Measurements from ENCODE around the gene CAVIN3. TPM values are rescaled to one million over a fixed set of nuclear protein-coding genes. Genes with fewer than 3 reads are reported as not detected.

Gene CAVIN3
- total RNA-seq, 1 donor = 314 TPM

- Histone ChIP-seq H3K4me3 (ENCODE audit: insufficient read depth, low read length) (peak overlapping the region; percentile 41), H3K4me2 (ENCODE audit: insufficient read depth, low read length) (peak overlapping the region; percentile 71), H3K79me2 (ENCODE audit: insufficient read depth, low read length) (peaks cover 18% of the 10 kb centered on the region), H3K36me3 (ENCODE audit: insufficient read depth, low read length) (peaks cover 3% of the 10 kb centered on the region), H3K9me3 (ENCODE audit: low read depth, low read length) (no peaks in the 10 kb centered on the region), H3K4me1 (ENCODE audit: insufficient read depth, low read length) (peaks cover 19% of the 10 kb centered on the region), H2AFZ (ENCODE audit: low read length) (peak overlapping the region; percentile 67), H3K27me3 (ENCODE audit: insufficient read depth, low read length) (no peaks in the 10 kb centered on the region), H4K20me1 (ENCODE audit: insufficient read depth, low read length) (no peaks in the 10 kb centered on the region), H3K27ac (ENCODE audit: low read depth, low read length) (no peak overlapping the region)
- peak; percentile 93 for TF ChIP-seq CTCF (IDR thresholded peaks at IDR 0.05; ENCODE audit: extremely low read depth, low read depth, low read length)
- DNase-seq (ENCODE audit: insufficient read length, low spot score, missing footprints) = peak; percentile 95
These were observed 4.4 kb downstream of the CAVIN3 start for GRCh38 chr11:6315811-6316425.

DNA sequence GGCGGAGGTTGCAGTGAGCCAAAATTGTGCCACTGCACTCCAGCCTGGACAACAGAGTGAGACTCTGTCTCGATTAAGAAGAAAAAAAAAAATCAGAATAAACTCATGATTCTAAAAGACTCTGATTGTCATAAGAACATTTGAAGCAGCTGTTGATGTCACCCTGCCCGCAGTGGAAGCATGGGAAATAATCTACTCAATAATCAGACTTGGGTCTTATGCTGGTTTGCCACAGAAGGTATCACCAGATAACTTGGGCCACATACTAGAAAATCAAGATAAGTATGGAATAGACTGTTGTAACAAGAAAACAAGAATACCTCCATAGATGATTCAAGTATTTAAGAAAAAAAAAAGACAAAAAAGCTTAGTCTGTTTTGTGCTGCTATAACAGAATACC, 8.2 kb downstream of the CAVIN3 start:
- TF ChIP-seq CTCF (IDR thresholded peaks at IDR 0.05; ENCODE audit: extremely low read depth, low read depth, low read length) = no peak
- no peaks in the 10 kb centered on the region for H4K20me1 ChIP-seq (ENCODE audit: insufficient read depth, low read length)
- no peak overlapping the region for H3K4me2 ChIP-seq (ENCODE audit: insufficient read depth, low read length)
- no peaks in the 10 kb centered on the region for H3K36me3 ChIP-seq (ENCODE audit: insufficient read depth, low read length)
- no peak overlapping the region for H3K27ac ChIP-seq (ENCODE audit: low read depth, low read length)
- DNase-seq (ENCODE audit: insufficient read length, low spot score, missing footprints) = no peak
- H3K79me2 ChIP-seq (ENCODE audit: insufficient read depth, low read length) = no peaks in the 10 kb centered on the region
- peaks cover 6% of the 10 kb centered on the region for H3K4me1 ChIP-seq (ENCODE audit: insufficient read depth, low read length)
- H2AFZ ChIP-seq (ENCODE audit: low read length) = no peak overlapping the region
- H3K4me3 ChIP-seq (ENCODE audit: insufficient read depth, low read length) = no peak overlapping the region
- H3K27me3 ChIP-seq (ENCODE audit: insufficient read depth, low read length) = no peaks in the 10 kb centered on the region
- H3K9me3 ChIP-seq (ENCODE audit: low read depth, low read length) = no peaks in the 10 kb centered on the region

- H3K79me2 ChIP-seq (ENCODE audit: insufficient read depth, low read length) = no peaks in the 10 kb centered on the region
- H3K9me3 ChIP-seq (ENCODE audit: low read depth, low read length) = no peaks in the 10 kb centered on the region
- H4K20me1 ChIP-seq (ENCODE audit: insufficient read depth, low read length) = no peaks in the 10 kb centered on the region
- H3K4me2 ChIP-seq (ENCODE audit: insufficient read depth, low read length) = peak overlapping the region; percentile 12
- TF ChIP-seq CTCF (IDR thresholded peaks at IDR 0.05; ENCODE audit: extremely low read depth, low read depth, low read length) = no peak
- DNase-seq (ENCODE audit: insufficient read length, low spot score, missing footprints) = peak; percentile 85
- no peak overlapping the region for H3K4me3 ChIP-seq (ENCODE audit: insufficient read depth, low read length)
- H3K4me1 ChIP-seq (ENCODE audit: insufficient read depth, low read length) = peaks cover 4% of the 10 kb centered on the region
- H2AFZ ChIP-seq (ENCODE audit: low read length) = peak overlapping the region; percentile 69
- H3K36me3 ChIP-seq (ENCODE audit: insufficient read depth, low read length) = no peaks in the 10 kb centered on the region
- peak overlapping the region; percentile 10 for H3K27ac ChIP-seq (ENCODE audit: low read depth, low read length)
- no peaks in the 10 kb centered on the region for H3K27me3 ChIP-seq (ENCODE audit: insufficient read depth, low read length)
These were observed 12.4 kb downstream of the CAVIN3 start for GRCh38 chr11:6307876-6308275.

DNA sequence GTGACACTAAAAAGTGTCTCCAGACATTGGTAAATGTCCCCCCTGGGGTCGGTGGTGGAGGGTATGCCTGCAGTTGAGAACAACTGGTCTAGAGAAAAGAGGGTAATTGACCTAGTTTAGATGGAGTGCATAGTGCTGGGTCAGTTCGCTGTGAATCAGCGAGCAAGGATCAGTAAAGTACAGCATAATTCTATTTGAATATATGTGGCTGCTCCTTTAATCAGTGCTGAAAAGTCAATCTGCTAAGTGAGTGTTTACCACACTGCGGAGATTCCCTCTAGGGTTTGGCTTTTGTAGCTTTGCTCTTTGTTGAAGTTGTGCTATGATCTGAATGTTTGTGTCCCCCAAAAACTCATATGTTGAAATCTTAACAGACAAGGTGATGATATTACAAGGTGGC, 15.0 kb downstream of the CAVIN3 start:
- Histone ChIP-seq H3K27ac (ENCODE audit: low read depth, low read length) (no peak overlapping the region), H3K4me3 (ENCODE audit: insufficient read depth, low read length) (no peak overlapping the region), H3K79me2 (ENCODE audit: insufficient read depth, low read length) (no peaks in the 10 kb centered on the region), H3K4me1 (ENCODE audit: insufficient read depth, low read length) (peaks cover 4% of the 10 kb centered on the region), H2AFZ (ENCODE audit: low read length) (no peak overlapping the region), H3K36me3 (ENCODE audit: insufficient read depth, low read length) (no peaks in the 10 kb centered on the region), H4K20me1 (ENCODE audit: insufficient read depth, low read length) (no peaks in the 10 kb centered on the region), H3K4me2 (ENCODE audit: insufficient read depth, low read length) (no peak overlapping the region), H3K27me3 (ENCODE audit: insufficient read depth, low read length) (no peaks in the 10 kb centered on the region), H3K9me3 (ENCODE audit: low read depth, low read length) (no peaks in the 10 kb centered on the region)
- no peak for DNase-seq (ENCODE audit: insufficient read length, low spot score, missing footprints)
- TF ChIP-seq CTCF (IDR thresholded peaks at IDR 0.05; ENCODE audit: extremely low read depth, low read depth, low read length) = no peak
